CD8-positive, alpha-beta memory T cell (primary cell): Measurements from ENCODE around the gene PTGFR. TPM values are rescaled to one million over a fixed set of nuclear protein-coding genes. Genes with fewer than 3 reads are reported as not detected.

Source experiments
- CTCF ChIA-PET: fragments of 350-600 bp; sonication (Branson Sonifier 250); formaldehyde crosslinking; loops from one replicate; lab custom pipeline; 2021; ENCODE audit warnings: antibody characterized with exemption; lab: Charles Lee
- POLR2A ChIA-PET: fragments of 350-600 bp; sonication (Branson Sonifier 250); formaldehyde crosslinking; loops from one replicate; lab custom pipeline; 2021; ENCODE audit warnings: antibody characterized with exemption; lab: Charles Lee
- DNase-seq, 5 donors: peaks; one replicate each; pipeline versions ENCODE4 v3.0.0 to v3.0.0-alpha.2; 2020 to 2022; ENCODE audit warnings: mixed read lengths in 1 of 5
- H3K27ac ChIP-seq: one replicate; pipeline ENCODE4 v1.7.0; 2013; ENCODE audit warnings: low read depth, mild to moderate bottlenecking, low read length, moderate library complexity
- H3K27me3 ChIP-seq: 2 replicates; pipeline ENCODE4 v1.7.0; 2013; ENCODE audit warnings: low read length, mild to moderate bottlenecking; ENCODE audit not compliant: insufficient read depth, poor library complexity, severe bottlenecking
- H3K36me3 ChIP-seq: 2 replicates; pipeline ENCODE4 v1.7.0; 2013; ENCODE audit warnings: mild to moderate bottlenecking, low read length, moderate library complexity; ENCODE audit not compliant: insufficient read depth
- H3K4me1 ChIP-seq: 2 replicates; pipeline ENCODE4 v1.7.0; 2013; ENCODE audit warnings: mild to moderate bottlenecking, low read length, moderate library complexity; ENCODE audit not compliant: insufficient read depth
- H3K4me3 ChIP-seq: 2 replicates; pipeline ENCODE4 v1.7.0; 2013; ENCODE audit warnings: mild to moderate bottlenecking, low read length
- H3K9me3 ChIP-seq: 2 replicates; pipeline ENCODE4 v1.7.0; 2013; ENCODE audit warnings: mild to moderate bottlenecking, low read length
- H3K27ac Mint-ChIP-seq, 8 donors: one replicate each; pipeline ENCODE4 v1.8.0; 2020 to 2021; ENCODE audit warnings: mixed read lengths in 8 of 8, mild to moderate bottlenecking in 6 of 8, inconsistent platforms in 3 of 8, moderate library complexity in 3 of 8
- H3K27me3 Mint-ChIP-seq, 2 donors: one replicate each; pipeline ENCODE4 v1.8.0; 2020 to 2021; ENCODE audit warnings: mixed read lengths in 2 of 2, mild to moderate bottlenecking in 1 of 2, moderate library complexity in 1 of 2
- H3K36me3 Mint-ChIP-seq, 3 donors: one replicate each; pipeline ENCODE4 v1.8.0; 2020 to 2021; ENCODE audit warnings: mixed read lengths in 3 of 3, inconsistent platforms in 1 of 3, mild to moderate bottlenecking in 1 of 3
- H3K4me1 Mint-ChIP-seq, 3 donors: one replicate each; pipeline ENCODE4 v1.8.0; 2020 to 2021; ENCODE audit warnings: mixed read lengths in 3 of 3, inconsistent platforms in 1 of 3, mild to moderate bottlenecking in 1 of 3
- H3K4me3 Mint-ChIP-seq, 7 donors: one replicate each; pipeline ENCODE4 v1.8.0; 2020 to 2021; ENCODE audit warnings: mixed read lengths in 7 of 7, mild to moderate bottlenecking in 6 of 7, moderate library complexity in 4 of 7, inconsistent platforms in 2 of 7
- H3K9me3 Mint-ChIP-seq, 5 donors: one replicate each; pipeline ENCODE4 v1.8.0; 2020 to 2022; ENCODE audit warnings: mixed read lengths in 5 of 5, mild to moderate bottlenecking in 3 of 5, moderate library complexity in 2 of 5, inconsistent platforms in 1 of 5
- polyA plus RNA-seq: library from polyadenylated mRNA; unstranded; fragments of 300-500 nt; fragmentation: Illumina TruSeq; gene quantifications from one replicate; pipeline ENCODE4 v1.2.3, GENCODE V29; 2021
- total RNA-seq, 2 experiments: library from RNA; stranded (reverse); gene quantifications; one replicate each; pipeline ENCODE4 v1.2.3, GENCODE V29; 2021

The PTGFR gene
- total and polyA plus RNA-seq, 3 experiments from 2014 or later: not detected

- POLR2A ChIA-PET: no interaction called here
- CTCF ChIA-PET: no interaction called here
- no peaks in the 10 kb centered on the region for H3K27me3 ChIP-seq
- H3K4me3 Mint-ChIP-seq: no peak overlapping the region
- no peaks in the 10 kb centered on the region for H3K4me1 ChIP-seq
- H3K9me3 Mint-ChIP-seq: peaks cover 2 to 18% (median 16%) of the 10 kb centered on the region in 5 donors
- H3K27me3 Mint-ChIP-seq: peaks cover 5 to 17% of the 10 kb centered on the region in 2 donors
- no peak overlapping the region for H3K27ac Mint-ChIP-seq
- no peak overlapping the region for H3K4me3 ChIP-seq
- H3K27ac ChIP-seq: no peak overlapping the region
- DNase-seq: no peak
- no peaks in the 10 kb centered on the region for H3K4me1 Mint-ChIP-seq
- no peaks in the 10 kb centered on the region for H3K36me3 ChIP-seq
- no peaks in the 10 kb centered on the region for H3K9me3 ChIP-seq
- no peaks in the 10 kb centered on the region for H3K36me3 Mint-ChIP-seq
Measured at GRCh38 chr1:78549331-78549730, 58.6 kb downstream of the PTGFR start.

- no peaks in the 10 kb centered on the region for H3K27me3 ChIP-seq
- H3K4me3 ChIP-seq: no peak overlapping the region
- H3K27ac Mint-ChIP-seq: no peak overlapping the region
- POLR2A ChIA-PET: no interaction called here
- H3K4me3 Mint-ChIP-seq: no peak overlapping the region
- H3K36me3 Mint-ChIP-seq: no peaks in the 10 kb centered on the region
- DNase-seq: no peak
- H3K9me3 Mint-ChIP-seq: peaks cover 2 to 20% (median 19%) of the 10 kb centered on the region in 5 donors
- no peaks in the 10 kb centered on the region for H3K9me3 ChIP-seq
- CTCF ChIA-PET: no interaction called here
- no peak overlapping the region for H3K27ac ChIP-seq
- peaks cover 3 to 15% of the 10 kb centered on the region in 2 donors for H3K27me3 Mint-ChIP-seq
- no peaks in the 10 kb centered on the region for H3K4me1 Mint-ChIP-seq
- no peaks in the 10 kb centered on the region for H3K4me1 ChIP-seq
- no peaks in the 10 kb centered on the region for H3K36me3 ChIP-seq
Measured at GRCh38 chr1:78549891-78550290, 59.1 kb downstream of the PTGFR start.

- no peak overlapping the region for H3K27ac Mint-ChIP-seq
- POLR2A ChIA-PET: no interaction called here
Measured at GRCh38 chr1:78553859-78554258, 63.1 kb downstream of the PTGFR start.

GRCh38 chr1:78554840-78555239 is 64.1 kb downstream of the PTGFR start:
- Histone ChIP-seq H3K4me3 (no peak overlapping the region), H3K36me3 (no peaks in the 10 kb centered on the region), H3K9me3 (no peaks in the 10 kb centered on the region), H3K27me3 (no peaks in the 10 kb centered on the region), H3K4me1 (no peaks in the 10 kb centered on the region), H3K27ac (no peak overlapping the region)
- POLR2A ChIA-PET: no interaction called here
- H3K4me3 Mint-ChIP-seq: no peak overlapping the region
- H3K27ac Mint-ChIP-seq: no peak overlapping the region
- CTCF ChIA-PET: no interaction called here
- no peak for DNase-seq
- H3K36me3 Mint-ChIP-seq: no peaks in the 10 kb centered on the region
- no peaks in the 10 kb centered on the region for H3K4me1 Mint-ChIP-seq
- peaks cover 11 to 19% (median 18%) of the 10 kb centered on the region in 5 donors for H3K9me3 Mint-ChIP-seq
- peaks cover 4 to 26% of the 10 kb centered on the region in 2 donors for H3K27me3 Mint-ChIP-seq

More at GRCh38 chr1:78553859-78554258, 63.1 kb downstream of the PTGFR start:
- Histone ChIP-seq H3K4me3 (no peak overlapping the region), H3K4me1 (no peaks in the 10 kb centered on the region), H3K27me3 (no peaks in the 10 kb centered on the region), H3K27ac (no peak overlapping the region), H3K36me3 (no peaks in the 10 kb centered on the region), H3K9me3 (no peaks in the 10 kb centered on the region)
- DNase-seq: no peak
- no peaks in the 10 kb centered on the region for H3K4me1 Mint-ChIP-seq
- H3K36me3 Mint-ChIP-seq: no peaks in the 10 kb centered on the region
- CTCF ChIA-PET: no interaction called here
- peaks cover 11 to 26% (median 20%) of the 10 kb centered on the region in 5 donors for H3K9me3 Mint-ChIP-seq
- H3K4me3 Mint-ChIP-seq: no peak overlapping the region
- peaks cover 3 to 26% of the 10 kb centered on the region in 2 donors for H3K27me3 Mint-ChIP-seq

GRCh38 chr1:78559680-78560079 is 68.9 kb downstream of the PTGFR start:
- Mint-ChIP-seq H3K27ac (no peak overlapping the region), H3K27me3 (peaks cover 3 to 13% of the 10 kb centered on the region in 2 donors), H3K36me3 (no peaks in the 10 kb centered on the region), H3K9me3 (peaks cover 4 to 13% (median 6%) of the 10 kb centered on the region in 5 donors), H3K4me1 (no peaks in the 10 kb centered on the region), H3K4me3 (no peak overlapping the region)
- Histone ChIP-seq H3K27ac (no peak overlapping the region), H3K4me1 (no peaks in the 10 kb centered on the region), H3K36me3 (no peaks in the 10 kb centered on the region), H3K9me3 (no peaks in the 10 kb centered on the region), H3K4me3 (no peak overlapping the region), H3K27me3 (no peaks in the 10 kb centered on the region)
- no peak for DNase-seq
- POLR2A ChIA-PET: no interaction called here
- CTCF ChIA-PET: no interaction called here

GRCh38 chr1:78560811-78561210 is 70.0 kb downstream of the PTGFR start:
- no peak overlapping the region for H3K27ac ChIP-seq
- no peaks in the 10 kb centered on the region for H3K27me3 ChIP-seq
- H3K4me3 ChIP-seq: no peak overlapping the region
- Mint-ChIP-seq H3K4me3 (no peak overlapping the region), H3K9me3 (peaks cover 0 to 14% (median 4%) of the 10 kb centered on the region in 5 donors), H3K4me1 (no peaks in the 10 kb centered on the region), H3K36me3 (no peaks in the 10 kb centered on the region), H3K27me3 (peaks cover 3 to 5% of the 10 kb centered on the region in 2 donors), H3K27ac (no peak overlapping the region)
- ChIA-PET CTCF (no interaction called here), POLR2A (no interaction called here)
- H3K9me3 ChIP-seq: no peaks in the 10 kb centered on the region
- H3K36me3 ChIP-seq: no peaks in the 10 kb centered on the region
- no peak for DNase-seq
- H3K4me1 ChIP-seq: no peaks in the 10 kb centered on the region

- Mint-ChIP-seq H3K27me3 (peaks cover 0 to 3% of the 10 kb centered on the region in 2 donors), H3K9me3 (peaks cover 0 to 9% (median 4%) of the 10 kb centered on the region in 5 donors), H3K36me3 (no peaks in the 10 kb centered on the region), H3K27ac (no peak overlapping the region), H3K4me1 (no peaks in the 10 kb centered on the region), H3K4me3 (no peak overlapping the region)
- no peak for DNase-seq
- no peaks in the 10 kb centered on the region for H3K27me3 ChIP-seq
- no peaks in the 10 kb centered on the region for H3K4me1 ChIP-seq
- no peak overlapping the region for H3K27ac ChIP-seq
- H3K9me3 ChIP-seq: no peaks in the 10 kb centered on the region
- POLR2A ChIA-PET: no interaction called here
- CTCF ChIA-PET: no interaction called here
- no peak overlapping the region for H3K4me3 ChIP-seq
- no peaks in the 10 kb centered on the region for H3K36me3 ChIP-seq
Measured at GRCh38 chr1:78561856-78562255, 71.1 kb downstream of the PTGFR start.

- Histone ChIP-seq H3K36me3 (no peaks in the 10 kb centered on the region), H3K9me3 (no peaks in the 10 kb centered on the region), H3K27me3 (no peaks in the 10 kb centered on the region), H3K4me3 (no peak overlapping the region), H3K4me1 (no peaks in the 10 kb centered on the region), H3K27ac (no peak overlapping the region)
- Mint-ChIP-seq H3K36me3 (no peaks in the 10 kb centered on the region), H3K4me1 (no peaks in the 10 kb centered on the region), H3K4me3 (no peak overlapping the region), H3K9me3 (peaks cover 0 to 7% (median 3%) of the 10 kb centered on the region in 5 donors), H3K27ac (no peak overlapping the region), H3K27me3 (peaks cover 0 to 1% of the 10 kb centered on the region in 2 donors)
- ChIA-PET CTCF (no interaction called here), POLR2A (no interaction called here)
- DNase-seq: no peak
Measured at GRCh38 chr1:78565393-78565792, 74.6 kb downstream of the PTGFR start.
